HCT116 (cell line): ENCODE data around the gene DQX1.

Source experiments
- EGR1 ChIP-seq: IDR thresholded peaks from 2 replicates; pipeline ENCODE4 v1.6.1; 2012; ENCODE audit warnings: low read depth
- EZH2phosphoT487 ChIP-seq: fragments of 200-600 bp; IDR thresholded peaks from 2 replicates; pipeline ENCODE4 v1.6.1; 2018; ENCODE audit warnings: antibody characterized with exemption, borderline replicate concordance
- POLR2A ChIP-seq: IDR thresholded peaks from 2 replicates; pipeline ENCODE4 v1.7.0; 2011; ENCODE audit warnings: borderline replicate concordance; ENCODE audit not compliant: insufficient read depth, insufficient read length; ENCODE audit errors: extremely low read depth
- POLR2AphosphoS5 ChIP-seq: IDR thresholded peaks from 2 replicates; pipeline ENCODE4 v1.6.1; 2011; ENCODE audit warnings: mild to moderate bottlenecking, low read depth, low read length, moderate library complexity
- SP1 ChIP-seq: IDR thresholded peaks from 2 replicates; pipeline ENCODE4 v1.6.1; 2012; ENCODE audit warnings: low read depth
- YY1 ChIP-seq: IDR thresholded peaks from 2 replicates; pipeline ENCODE4 v1.6.1; 2011; ENCODE audit warnings: low read length, low read depth, moderate library complexity, mild to moderate bottlenecking; ENCODE audit not compliant: insufficient replicate concordance; ENCODE audit errors: extremely low read depth
- ZNF274 ChIP-seq: fragments of 200-500 bp; sonication (Bioruptor generic); IDR thresholded peaks from 2 replicates; pipeline ENCODE4 v1.6.1; 2014; ENCODE audit warnings: mild to moderate bottlenecking, low read depth, low read length, inconsistent platforms
- TF ChIP-seq, protein P1 (sequence below), 3 experiments: fragments of 200-600 bp in 1 of 3; sonication (generic) in 1 of 3; IDR thresholded peaks in 2 of 3; conservative IDR thresholded peaks in 1 of 3; 2 replicates each; pipeline ENCODE4 v1.5.1; 2012 to 2017; ENCODE audit warnings: low read depth in 2 of 3, low read length in 2 of 3, antibody characterized with exemption in 1 of 3, borderline replicate concordance in 1 of 3, control low read depth in 1 of 3, mild to moderate bottlenecking in 1 of 3, mixed read lengths in 1 of 3, mixed run types in 1 of 3, moderate library complexity in 1 of 3; ENCODE audit not compliant: insufficient read depth in 1 of 3
- TF ChIP-seq, protein P2 (sequence below): IDR thresholded peaks from 2 replicates; pipeline ENCODE4 v1.6.1; 2012; ENCODE audit warnings: low read depth
- TF ChIP-seq, protein P3 (sequence below): IDR thresholded peaks from 2 replicates; pipeline ENCODE4 v1.6.1; 2012

DNA sequence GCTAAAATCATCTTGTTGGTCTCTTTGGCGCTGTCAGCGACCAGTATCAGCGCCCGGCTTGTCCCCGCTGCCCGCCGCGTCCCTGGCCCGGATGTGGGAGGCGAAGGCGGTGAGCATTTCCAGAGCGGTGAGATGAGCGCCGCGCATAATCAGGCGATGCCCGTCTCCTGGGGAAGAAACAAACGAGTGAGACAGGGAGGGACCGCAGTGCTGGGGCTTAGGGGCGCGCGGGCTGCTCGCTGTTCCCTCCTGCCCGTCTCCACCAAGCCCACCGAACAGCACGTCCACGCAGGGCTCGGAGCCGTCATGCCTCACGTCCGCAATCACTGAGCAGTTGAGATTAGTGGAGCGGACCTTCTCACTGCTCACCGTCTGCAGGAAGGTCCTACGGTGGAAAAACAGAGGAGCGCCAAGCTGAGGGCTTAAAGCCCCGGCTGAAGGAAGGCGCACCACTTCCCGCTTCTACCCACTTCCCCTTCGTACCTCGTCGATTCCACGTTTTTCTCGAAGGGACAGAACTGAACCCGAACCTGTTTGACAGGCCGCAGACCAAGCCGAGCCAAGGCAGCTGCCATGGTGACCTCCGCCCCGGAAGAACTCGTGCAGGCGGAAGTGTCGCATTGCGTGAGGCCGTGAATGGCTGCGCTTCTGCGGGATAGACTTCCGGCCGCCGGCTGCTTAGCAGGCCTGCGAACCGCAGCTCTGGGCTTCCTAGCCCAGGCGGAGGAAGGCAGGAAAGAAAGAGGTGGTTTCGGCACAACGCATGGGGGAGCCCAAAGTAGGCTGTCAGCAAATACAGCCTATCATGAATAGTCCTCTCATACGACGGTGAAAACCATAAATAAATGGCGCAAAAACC lies 53.7 kb downstream of the DQX1 start, which contains the start of gene MRPL53:
- TF ChIP-seq, protein P1, sequence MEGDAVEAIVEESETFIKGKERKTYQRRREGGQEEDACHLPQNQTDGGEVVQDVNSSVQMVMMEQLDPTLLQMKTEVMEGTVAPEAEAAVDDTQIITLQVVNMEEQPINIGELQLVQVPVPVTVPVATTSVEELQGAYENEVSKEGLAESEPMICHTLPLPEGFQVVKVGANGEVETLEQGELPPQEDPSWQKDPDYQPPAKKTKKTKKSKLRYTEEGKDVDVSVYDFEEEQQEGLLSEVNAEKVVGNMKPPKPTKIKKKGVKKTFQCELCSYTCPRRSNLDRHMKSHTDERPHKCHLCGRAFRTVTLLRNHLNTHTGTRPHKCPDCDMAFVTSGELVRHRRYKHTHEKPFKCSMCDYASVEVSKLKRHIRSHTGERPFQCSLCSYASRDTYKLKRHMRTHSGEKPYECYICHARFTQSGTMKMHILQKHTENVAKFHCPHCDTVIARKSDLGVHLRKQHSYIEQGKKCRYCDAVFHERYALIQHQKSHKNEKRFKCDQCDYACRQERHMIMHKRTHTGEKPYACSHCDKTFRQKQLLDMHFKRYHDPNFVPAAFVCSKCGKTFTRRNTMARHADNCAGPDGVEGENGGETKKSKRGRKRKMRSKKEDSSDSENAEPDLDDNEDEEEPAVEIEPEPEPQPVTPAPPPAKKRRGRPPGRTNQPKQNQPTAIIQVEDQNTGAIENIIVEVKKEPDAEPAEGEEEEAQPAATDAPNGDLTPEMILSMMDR (IDR thresholded peaks at IDR 0.05 in 2 of 3, conservative IDR thresholded peaks at IDR 0.05 in 1 of 3; ENCODE audit: borderline replicate concordance in 1 of 3, insufficient read depth in 1 of 3, low read depth in 2 of 3, low read length in 2 of 3), result no peak
- TF ChIP-seq POLR2AphosphoS5 (peak; percentile 99), POLR2A (peak; percentile 93), YY1 (peak; percentile 96), EZH2phosphoT487 (no peak), ZNF274 (no peak), SP1 (peak; percentile 50), EGR1 (peak; percentile 76)
- TF ChIP-seq, protein P2, sequence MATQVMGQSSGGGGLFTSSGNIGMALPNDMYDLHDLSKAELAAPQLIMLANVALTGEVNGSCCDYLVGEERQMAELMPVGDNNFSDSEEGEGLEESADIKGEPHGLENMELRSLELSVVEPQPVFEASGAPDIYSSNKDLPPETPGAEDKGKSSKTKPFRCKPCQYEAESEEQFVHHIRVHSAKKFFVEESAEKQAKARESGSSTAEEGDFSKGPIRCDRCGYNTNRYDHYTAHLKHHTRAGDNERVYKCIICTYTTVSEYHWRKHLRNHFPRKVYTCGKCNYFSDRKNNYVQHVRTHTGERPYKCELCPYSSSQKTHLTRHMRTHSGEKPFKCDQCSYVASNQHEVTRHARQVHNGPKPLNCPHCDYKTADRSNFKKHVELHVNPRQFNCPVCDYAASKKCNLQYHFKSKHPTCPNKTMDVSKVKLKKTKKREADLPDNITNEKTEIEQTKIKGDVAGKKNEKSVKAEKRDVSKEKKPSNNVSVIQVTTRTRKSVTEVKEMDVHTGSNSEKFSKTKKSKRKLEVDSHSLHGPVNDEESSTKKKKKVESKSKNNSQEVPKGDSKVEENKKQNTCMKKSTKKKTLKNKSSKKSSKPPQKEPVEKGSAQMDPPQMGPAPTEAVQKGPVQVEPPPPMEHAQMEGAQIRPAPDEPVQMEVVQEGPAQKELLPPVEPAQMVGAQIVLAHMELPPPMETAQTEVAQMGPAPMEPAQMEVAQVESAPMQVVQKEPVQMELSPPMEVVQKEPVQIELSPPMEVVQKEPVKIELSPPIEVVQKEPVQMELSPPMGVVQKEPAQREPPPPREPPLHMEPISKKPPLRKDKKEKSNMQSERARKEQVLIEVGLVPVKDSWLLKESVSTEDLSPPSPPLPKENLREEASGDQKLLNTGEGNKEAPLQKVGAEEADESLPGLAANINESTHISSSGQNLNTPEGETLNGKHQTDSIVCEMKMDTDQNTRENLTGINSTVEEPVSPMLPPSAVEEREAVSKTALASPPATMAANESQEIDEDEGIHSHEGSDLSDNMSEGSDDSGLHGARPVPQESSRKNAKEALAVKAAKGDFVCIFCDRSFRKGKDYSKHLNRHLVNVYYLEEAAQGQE, result no peak
- TF ChIP-seq, protein P3, sequence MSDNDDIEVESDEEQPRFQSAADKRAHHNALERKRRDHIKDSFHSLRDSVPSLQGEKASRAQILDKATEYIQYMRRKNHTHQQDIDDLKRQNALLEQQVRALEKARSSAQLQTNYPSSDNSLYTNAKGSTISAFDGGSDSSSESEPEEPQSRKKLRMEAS, result peak; percentile 86
